Liver (tissue), 9 donors: ENCODE results near the gene DAGLA. TPM values are rescaled to one million over a fixed set of nuclear protein-coding genes. Genes with fewer than 3 reads are reported as not detected.

Experiments used
- DNase-seq: peaks from one replicate; pipeline ENCODE4 v3.0.0-alpha.2; 2017; ENCODE audit warnings: low spot score
- H3K27ac ChIP-seq, 2 donors: one replicate each; pipeline ENCODE4 v1.7.0; 2013; ENCODE audit warnings: inconsistent platforms in 2 of 2, low read length in 2 of 2, control low read depth in 1 of 2, low read depth in 1 of 2, mild to moderate bottlenecking in 1 of 2
- H3K27me3 ChIP-seq, 4 donors: one replicate each; pipeline versions ENCODE4 v1.6.1 to v1.7.0; 2013; ENCODE audit warnings: low read length in 3 of 4, inconsistent platforms in 1 of 4, mild to moderate bottlenecking in 1 of 4, moderate library complexity in 1 of 4; ENCODE audit not compliant: control insufficient read depth in 4 of 4, insufficient read depth in 4 of 4
- H3K36me3 ChIP-seq, 4 donors: one replicate each; pipeline versions ENCODE4 v1.6.1 to v1.7.0; 2013; ENCODE audit warnings: low read length in 3 of 4, mild to moderate bottlenecking in 3 of 4, low read depth in 1 of 4, moderate library complexity in 1 of 4; ENCODE audit not compliant: control insufficient read depth in 4 of 4, insufficient read depth in 3 of 4
- H3K4me1 ChIP-seq, 4 donors: one replicate each; pipeline versions ENCODE4 v1.6.1 to v1.7.0; 2013; ENCODE audit warnings: low read length in 3 of 4, mild to moderate bottlenecking in 3 of 4, moderate library complexity in 1 of 4; ENCODE audit not compliant: control insufficient read depth in 4 of 4, insufficient read depth in 4 of 4
- H3K4me3 ChIP-seq, 3 donors: one replicate each; pipeline versions ENCODE4 v1.6.1 to v1.7.0; 2013; ENCODE audit warnings: low read length in 3 of 3, control low read depth in 1 of 3, low read depth in 1 of 3, mild to moderate bottlenecking in 1 of 3
- H3K9ac ChIP-seq, 2 donors: one replicate each; pipeline ENCODE4 v1.7.0; 2013; ENCODE audit warnings: low read length in 2 of 2, mild to moderate bottlenecking in 2 of 2, moderate library complexity in 2 of 2, control low read depth in 1 of 2, low read depth in 1 of 2
- H3K9me3 ChIP-seq, 4 donors: one replicate each; pipeline versions ENCODE4 v1.6.1 to v1.7.0; 2013; ENCODE audit warnings: low read length in 3 of 4; ENCODE audit not compliant: control insufficient read depth in 4 of 4
- ATF3 ChIP-seq: IDR thresholded peaks from 2 replicates; pipeline ENCODE4 v1.6.1; 2016; ENCODE audit warnings: antibody characterized with exemption
- CTCF ChIP-seq: fragments of 150-350 bp; IDR thresholded peaks from 2 replicates; pipeline ENCODE4 v1.5.1; 2017; ENCODE audit warnings: improper control_type of control experiment, low read depth, low read length; ENCODE audit not compliant: missing input control
- EGR1 ChIP-seq, 2 donors: IDR thresholded peaks; 2 replicates each; pipeline ENCODE4 v1.6.1; 2016 to 2018; ENCODE audit warnings: antibody characterized with exemption in 2 of 2, low read depth in 2 of 2
- FOXA1 ChIP-seq: IDR thresholded peaks from 2 replicates; pipeline ENCODE4 v1.6.1; 2016; ENCODE audit warnings: antibody characterized with exemption
- FOXA2 ChIP-seq: IDR thresholded peaks from 2 replicates; pipeline ENCODE4 v1.6.1; 2016; ENCODE audit warnings: antibody characterized with exemption
- GABPA ChIP-seq, 2 donors: IDR thresholded peaks in 1 of 2; conservative IDR thresholded peaks in 1 of 2; 2 replicates each; pipeline ENCODE4 v1.6.1; 2016; ENCODE audit warnings: antibody characterized with exemption in 2 of 2, mild to moderate bottlenecking in 1 of 2, moderate library complexity in 1 of 2
- HNF4A ChIP-seq, 2 donors: conservative IDR thresholded peaks; 2 replicates each; pipeline ENCODE4 v1.6.1; 2016; ENCODE audit warnings: antibody characterized with exemption in 2 of 2, mild to moderate bottlenecking in 2 of 2
- HNF4G ChIP-seq: IDR thresholded peaks from 2 replicates; pipeline ENCODE4 v1.6.1; 2016; ENCODE audit warnings: antibody characterized with exemption
- JUND ChIP-seq, 2 donors: IDR thresholded peaks; 2 replicates each; pipeline ENCODE4 v1.6.1; 2016; ENCODE audit warnings: antibody characterized with exemption in 2 of 2
- MAX ChIP-seq: IDR thresholded peaks from 2 replicates; pipeline ENCODE4 v1.6.1; 2016; ENCODE audit warnings: antibody characterized with exemption
- NR2F2 ChIP-seq: IDR thresholded peaks from 2 replicates; pipeline ENCODE4 v1.6.1; 2016; ENCODE audit warnings: antibody characterized with exemption
- RAD21 ChIP-seq, 2 donors: IDR thresholded peaks; 2 replicates each; pipeline ENCODE4 v1.6.1; 2016; ENCODE audit warnings: antibody characterized with exemption in 2 of 2, mild to moderate bottlenecking in 2 of 2
- REST ChIP-seq: IDR thresholded peaks from 2 replicates; pipeline ENCODE4 v1.6.1; 2016; ENCODE audit warnings: antibody characterized with exemption, mild to moderate bottlenecking
- RXRA ChIP-seq, 2 donors: IDR thresholded peaks; 2 replicates each; pipeline ENCODE4 v1.6.1; 2017 to 2018; ENCODE audit warnings: antibody characterized with exemption in 2 of 2, mild to moderate bottlenecking in 1 of 2
- SP1 ChIP-seq: IDR thresholded peaks from 2 replicates; pipeline ENCODE4 v1.6.1; 2018; ENCODE audit warnings: antibody characterized with exemption, mild to moderate bottlenecking
- TAF1 ChIP-seq: conservative IDR thresholded peaks from 2 replicates; pipeline ENCODE4 v1.6.1; 2016; ENCODE audit warnings: antibody characterized with exemption, mild to moderate bottlenecking
- YY1 ChIP-seq: IDR thresholded peaks from 2 replicates; pipeline ENCODE4 v1.6.1; 2016; ENCODE audit warnings: antibody characterized with exemption, mild to moderate bottlenecking
- ZBTB33 ChIP-seq: IDR thresholded peaks from 2 replicates; pipeline ENCODE4 v1.6.1; 2016; ENCODE audit warnings: antibody characterized with exemption
- WGBS: extraction: QIAGEN DNeasy Blood & Tissue Kit; methylation state at CpG from one replicate; pipeline ENCODE4 v1.1.7; 2013; 5-methylcytosine and 5-hydroxymethylcytosine counted together
- polyA plus RNA-seq, 2 donors: library from polyadenylated mRNA; stranded (reverse) in 1 of 2; unstranded in 1 of 2; fragments of 200-250 nt in 1 of 2; fragments of >200 nt in 1 of 2; fragmentation: Nextera tagmentation in 1 of 2; extraction: Ambion mirVana in 1 of 2; gene quantifications; one replicate each; pipeline versions ENCODE4 v1.2.1 to v1.2.3, GENCODE V29; 2013 to 2015
- total RNA-seq, 2 donors: library from RNA; depleted of rRNA; stranded (reverse); fragments of >200 nt; gene quantifications; one replicate each; pipeline ENCODE4 v1.2.3, GENCODE V29; 2014
- donor health status: healthy.
- donor health status: healthy.
- donor health status: healthy.
- donor health status: healthy.
- donor health status: healthy.

DAGLA gene
- total and polyA plus RNA-seq, 4 donors: 0.13 to 0.84 (median 0.60) TPM

- H3K27me3 ChIP-seq: no peaks in the 10 kb centered on the region
- no peaks in the 10 kb centered on the region for H3K9me3 ChIP-seq
- H3K36me3 ChIP-seq: no peaks in the 10 kb centered on the region
- H3K4me3 ChIP-seq: no peak overlapping the region
- 80% methylated on average over 15 of the region's 15 CpGs for WGBS
- DNase-seq: no peak
- TF ChIP-seq FOXA1 (no peak), CTCF (no peak), FOXA2 (no peak), EGR1 (IDR thresholded peaks at IDR 0.05; ENCODE audit: low read depth in 2 of 2) (no peak), GABPA (IDR thresholded peaks at IDR 0.05 in 1 of 2, conservative IDR thresholded peaks at IDR 0.05 in 1 of 2) (no peak), MAX (no peak), ATF3 (no peak), ZBTB33 (no peak), JUND (IDR thresholded peaks at IDR 0.05) (no peak), RXRA (IDR thresholded peaks at IDR 0.05) (no peak), YY1 (no peak), NR2F2 (no peak), TAF1 (no peak), REST (no peak), RAD21 (IDR thresholded peaks at IDR 0.05) (no peak), HNF4A (conservative IDR thresholded peaks at IDR 0.05) (no peak), SP1 (no peak), HNF4G (no peak)
- no peak overlapping the region for H3K27ac ChIP-seq
- no peak overlapping the region for H3K9ac ChIP-seq
- peaks cover 0 to 8% (median 5%) of the 10 kb centered on the region in 4 donors for H3K4me1 ChIP-seq
These were observed 65.7 kb downstream of the DAGLA start for GRCh38 chr11:61745781-61746441.
